Stomach (tissue), 9 donors: ENCODE data around the gene SARS1. TPM values are rescaled to one million over a fixed set of nuclear protein-coding genes. Genes with fewer than 3 reads are reported as not detected.
A peak's percentile ranks its signal among the peaks of the same experiment; 100 is the strongest.

Experiments
- DNase-seq, 2 donors: peaks; one replicate each; pipeline versions ENCODE4 v3.0.0 to v3.0.0-alpha.2; 2013 to 2019
- H3K27ac ChIP-seq, 5 donors: fragments of 200-600 bp in 4 of 5; sonication (generic) in 4 of 5; one replicate each; pipeline ENCODE4 v1.5.1; 2013 to 2019; ENCODE audit warnings: mild to moderate bottlenecking in 1 of 5, moderate library complexity in 1 of 5
- H3K27me3 ChIP-seq, 3 donors: fragments of 200-600 bp; sonication (generic); one replicate each; pipeline ENCODE4 v1.5.1; 2017 to 2019; ENCODE audit warnings: mixed run types in 1 of 3
- H3K36me3 ChIP-seq, 4 donors: fragments of 200-600 bp; sonication (generic); 1 replicate in 3 of 4; 2 replicates in 1 of 4; pipeline ENCODE4 v1.5.1; 2016 to 2019
- H3K4me1 ChIP-seq, 4 donors: fragments of 200-600 bp; sonication (generic); one replicate each; pipeline ENCODE4 v1.5.1; 2016 to 2019
- H3K4me3 ChIP-seq, 4 donors: fragments of 200-600 bp; sonication (generic) in 3 of 4; one replicate each; pipeline ENCODE4 v1.5.1; 2016 to 2019; ENCODE audit warnings: mild to moderate bottlenecking in 1 of 4
- H3K9me3 ChIP-seq, 4 donors: fragments of 200-600 bp; sonication (generic); one replicate each; pipeline ENCODE4 v1.5.1; 2016 to 2019
- CTCF ChIP-seq, 7 experiments: fragments of 450-650 bp in 4 of 7; fragments of 200-600 bp in 3 of 7; sonication (generic) in 3 of 7; IDR thresholded peaks; one replicate each; pipeline ENCODE4 v1.5.1; 2016 to 2019; ENCODE audit warnings: antibody characterized with exemption in 7 of 7, control low read depth in 2 of 7, mild to moderate bottlenecking in 1 of 7
- EP300 ChIP-seq: sonication (generic); formaldehyde crosslinking; IDR thresholded peaks from one replicate; pipeline ENCODE4 v1.6.1; 2017; ENCODE audit warnings: antibody characterized with exemption
- POLR2A ChIP-seq, 4 donors: fragments of 450-650 bp; IDR thresholded peaks; one replicate each; pipeline ENCODE4 v1.6.1; 2016; ENCODE audit warnings: antibody characterized with exemption in 4 of 4, control low read depth in 2 of 4, mild to moderate bottlenecking in 1 of 4, moderate library complexity in 1 of 4
- POLR2AphosphoS5 ChIP-seq, 3 donors: sonication (generic); formaldehyde crosslinking; IDR thresholded peaks; one replicate each; pipeline ENCODE4 v1.6.1; 2016; ENCODE audit warnings: antibody characterized with exemption in 3 of 3
- WGBS, 5 donors: extraction: QIAGEN DNeasy Blood & Tissue Kit in 3 of 5; methylation state at CpG; one replicate each; pipeline versions ENCODE4 v1.1.5 to v1.1.7; 2013 to 2018; 5-methylcytosine and 5-hydroxymethylcytosine counted together
- intact Hi-C: fragments of 100-400 bp; cut with DNase I; formaldehyde crosslinking; loops from one replicate; pipeline ENCODE4 v1.15.1; 2023; ENCODE audit warnings: low total_unique reads
- polyA plus RNA-seq, 3 donors: library from polyadenylated mRNA; stranded (reverse); fragments of 200-250 nt; gene quantifications; one replicate each; pipeline ENCODE4 v1.2.3, GENCODE V29; 2013
- total RNA-seq, 5 donors: library from RNA; depleted of rRNA; stranded (reverse); fragments of >200 nt; gene quantifications; one replicate each; pipeline versions ENCODE4 v1.1.0 to v1.2.3, GENCODE V29; 2014 to 2016
- donor health status: healthy with polysubstance abuse.
- donor health status: Bipolar disorder and iron deficiency.
- donor health status: healthy.

Gene SARS1
- total and polyA plus RNA-seq, 8 donors, result 80.8 to 232 (median 110) TPM

DNA sequence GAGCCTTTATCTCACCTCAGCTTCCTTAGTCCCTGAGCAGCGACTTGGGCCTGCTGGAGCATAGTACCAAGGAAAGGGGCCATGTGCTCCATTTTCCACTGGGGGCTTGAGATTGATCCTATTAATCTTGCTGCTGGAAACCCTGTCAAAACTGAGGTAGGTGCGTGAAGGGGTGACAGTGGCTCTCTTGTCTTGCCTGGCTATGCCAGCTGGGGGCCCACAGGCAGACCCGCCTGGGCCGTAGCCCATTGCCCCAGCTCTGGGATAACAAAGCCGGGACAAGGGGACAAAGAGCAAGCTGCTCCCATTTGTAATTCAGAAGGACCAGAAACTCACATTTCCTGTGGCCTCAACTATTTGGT is 25.3 kb downstream of the SARS1 start:
- intact Hi-C loops, result no loop called here

DNA sequence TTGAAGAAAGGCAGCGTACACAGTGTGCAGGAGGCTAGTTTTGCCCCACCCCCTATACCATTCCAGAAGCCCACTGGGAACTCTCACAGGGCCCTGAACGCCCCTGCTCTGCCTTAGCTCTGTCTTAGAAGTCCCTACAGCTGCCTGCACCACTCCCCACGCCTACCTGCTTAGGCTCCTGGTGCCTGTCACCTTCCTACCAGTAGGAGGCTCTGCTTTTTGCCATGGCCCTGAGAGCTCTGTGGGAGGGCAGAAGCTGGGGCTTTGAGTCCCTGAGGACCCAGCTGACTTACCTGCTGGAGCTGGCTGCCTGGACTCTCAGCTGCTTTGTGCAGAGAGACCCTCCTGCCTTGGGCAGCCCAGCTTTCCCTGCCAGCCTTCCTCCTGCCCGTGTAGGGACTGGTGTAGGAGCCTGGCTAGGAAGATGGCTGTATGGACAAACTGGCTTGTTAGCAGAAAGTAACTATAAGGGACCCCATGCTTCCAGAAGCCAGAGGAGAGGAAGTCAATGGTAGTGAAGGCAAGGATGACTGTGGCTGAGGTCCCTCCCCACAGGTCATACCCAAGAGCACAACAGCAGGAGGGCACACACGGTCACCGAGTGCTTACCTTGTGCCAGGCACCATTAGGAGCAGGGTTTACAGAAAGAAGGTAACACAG is 25.8 kb downstream of the SARS1 start:
- H3K36me3 ChIP-seq, result peaks cover 44 to 51% (median 49%) of the 10 kb centered on the region in 4 donors
- H3K4me1 ChIP-seq, result peaks cover 22 to 36% (median 33%) of the 10 kb centered on the region in 4 donors
- no peaks in the 10 kb centered on the region for H3K9me3 ChIP-seq
- peak overlapping the region; percentile 7 to 59 (median 56) for H3K27ac ChIP-seq
- WGBS, 5 donors, result 39 to 63% (median 51%) methylated on average over 6 of the region's 6 CpGs
- intact Hi-C loops, result no loop called here
- H3K27me3 ChIP-seq, result peaks cover 0 to 10% (median 0%) of the 10 kb centered on the region in 3 donors
- H3K4me3 ChIP-seq, result no peak overlapping the region
- peak in 1 of 2 donors; percentile 66 for DNase-seq
- TF ChIP-seq CTCF (IDR thresholded peaks at IDR 0.05) (peak in 5 of 7 experiments; percentile 28 to 48 (median 34)), POLR2AphosphoS5 (IDR thresholded peaks at IDR 0.05) (peak in 1 of 3 donors; percentile 3), POLR2A (IDR thresholded peaks at IDR 0.05) (no peak), EP300 (no peak)

More for the DNA sequence above, 25.3 kb downstream of the SARS1 start:
- DNase-seq, result no peak
- 64 to 77% (median 72%) methylated on average over 5 of the region's 5 CpGs for whole genome bisulfite sequencing, 5 donors
- Histone ChIP-seq H3K9me3 (no peaks in the 10 kb centered on the region), H3K27me3 (peaks cover 0 to 10% (median 0%) of the 10 kb centered on the region in 3 donors), H3K4me1 (peaks cover 22 to 36% (median 33%) of the 10 kb centered on the region in 4 donors), H3K4me3 (no peak overlapping the region), H3K27ac (peak overlapping the region in 1 of 5 donors; percentile 59), H3K36me3 (peaks cover 49 to 56% (median 54%) of the 10 kb centered on the region in 4 donors)
- TF ChIP-seq EP300, result no peak

GRCh38 chr1:109240158-109241152 is 26.7 kb downstream of the SARS1 start:
- TF ChIP-seq CTCF (IDR thresholded peaks at IDR 0.05) (no peak), POLR2AphosphoS5 (IDR thresholded peaks at IDR 0.05) (peak in 1 of 3 donors; percentile 31)
- Histone ChIP-seq H3K27me3 (peaks cover 0 to 10% (median 0%) of the 10 kb centered on the region in 3 donors), H3K4me3 (no peak overlapping the region), H3K27ac (peak overlapping the region; percentile 7 to 59 (median 56)), H3K36me3 (peaks cover 36 to 42% (median 40%) of the 10 kb centered on the region in 4 donors), H3K4me1 (peaks cover 22 to 36% (median 33%) of the 10 kb centered on the region in 4 donors), H3K9me3 (no peaks in the 10 kb centered on the region)
- WGBS, 5 donors, result 24 to 36% (median 28%) methylated on average over 25 to 26 of the region's 26 CpGs
- peak; percentile 54 to 81 for DNase-seq
- intact Hi-C loops, result no loop called here

- intact Hi-C loops, result no loop called here
- peak in 1 of 2 donors; percentile 20 for DNase-seq
- H3K36me3 ChIP-seq, result peaks cover 28 to 33% (median 31%) of the 10 kb centered on the region in 4 donors
Measured at GRCh38 chr1:109241344-109241743, 27.6 kb downstream of the SARS1 start.

More at GRCh38 chr1:109241344-109241743, 27.6 kb downstream of the SARS1 start:
- WGBS, 5 donors, result 14 to 35% (median 19%) methylated on average over 5 to 6 of the region's 6 CpGs
- peaks cover 0 to 13% (median 0%) of the 10 kb centered on the region in 3 donors for H3K27me3 ChIP-seq
- no peak for TF ChIP-seq CTCF (IDR thresholded peaks at IDR 0.05)
- no peak for TF ChIP-seq EP300
- TF ChIP-seq POLR2A (IDR thresholded peaks at IDR 0.05), result no peak
- TF ChIP-seq POLR2AphosphoS5 (IDR thresholded peaks at IDR 0.05), result no peak
- H3K4me1 ChIP-seq, result peaks cover 22 to 36% (median 33%) of the 10 kb centered on the region in 4 donors
- H3K9me3 ChIP-seq, result no peaks in the 10 kb centered on the region
- no peak overlapping the region for H3K27ac ChIP-seq
- H3K4me3 ChIP-seq, result no peak overlapping the region
